HG02884 (cell line): ENCODE data around the gene RAB44.
"Not testable (repeated sequence)": the region's sequence is repeated elsewhere in the genome, so short reads cannot be mapped to it uniquely, and the experiment has no call there.

Experiments
- ATAC-seq: cut with Tn5 transposase; IDR thresholded peaks from one replicate; pipeline ENCODE4 v1.9.1; 2021; ENCODE audit warnings: mild to moderate bottlenecking, moderate library complexity; ENCODE audit not compliant: unreplicated experiment

RAB44 gene

GRCh38 chr6:36697481-36697903, at the start of gene RAB44:
Gene RAB44 (plus strand): TSS chr6:36697826. CDS start chr6:36704236, 6,410 bp downstream.
- no peak for ATAC-seq

- ATAC-seq, result no peak
These were observed 48.5 kb upstream of the RAB44 start for GRCh38 chr6:36649086-36649485.

GRCh38 chr6:36649701-36650484, 47.7 kb upstream of the RAB44 start:
- no peak for ATAC-seq

- ATAC-seq, result no peak
These were observed 46.7 kb upstream of the RAB44 start for GRCh38 chr6:36650848-36651478.

GRCh38 chr6:36651659-36652379, 45.8 kb upstream of the RAB44 start:
- ATAC-seq, result no peak

- ATAC-seq, result not testable (repeated sequence)
These were observed 43.2 kb upstream of the RAB44 start for GRCh38 chr6:36654469-36654868.

- no peak for ATAC-seq
These were observed 42.4 kb upstream of the RAB44 start for GRCh38 chr6:36655085-36655724.

- no peak for ATAC-seq
These were observed 41.2 kb upstream of the RAB44 start for GRCh38 chr6:36656441-36656840.

- no peak for ATAC-seq
These were observed 40.4 kb upstream of the RAB44 start for GRCh38 chr6:36657271-36657670.

GRCh38 chr6:36657942-36658544, 39.6 kb upstream of the RAB44 start:
- ATAC-seq, result no peak

GRCh38 chr6:36659271-36659670, 38.4 kb upstream of the RAB44 start:
- no peak for ATAC-seq

- ATAC-seq, result no peak
These were observed 36.7 kb upstream of the RAB44 start for GRCh38 chr6:36660771-36661471.

GRCh38 chr6:36662380-36662779, 35.2 kb upstream of the RAB44 start:
- ATAC-seq, result no peak

- ATAC-seq, result no peak
These were observed 34.8 kb upstream of the RAB44 start for GRCh38 chr6:36662827-36663256.

- ATAC-seq, result no peak
These were observed 33.9 kb upstream of the RAB44 start for GRCh38 chr6:36663504-36664446.

GRCh38 chr6:36665180-36665579, 32.4 kb upstream of the RAB44 start:
- ATAC-seq, result no peak

GRCh38 chr6:36666287-36666686, 31.3 kb upstream of the RAB44 start:
- no peak for ATAC-seq

- peak; percentile 74 for ATAC-seq
These were observed 30.6 kb upstream of the RAB44 start for GRCh38 chr6:36666826-36667591.
